ENCODE measurements around the gene STAG1. TPM values are rescaled to one million over a fixed set of nuclear protein-coding genes. Genes with fewer than 3 reads are reported as not detected.
"Not testable (repeated sequence)": the region's sequence is repeated elsewhere in the genome, so short reads cannot be mapped to it uniquely, and the experiment has no call there.

The STAG1 gene
- polyA plus RNA-seq, 6 donors from 2014 or later, result 14.0 to 27.7 (median 25.1) TPM

- no peak for DNase-seq
- Mint-ChIP-seq H3K27me3 (no peaks in the 10 kb centered on the region), H3K27ac (peak overlapping the region in 1 of 6 donors; percentile 24), H3K9me3 (peaks cover 0 to 9% (median 6%) of the 10 kb centered on the region in 7 donors), H3K36me3 (peaks cover 16 to 21% of the 10 kb centered on the region in 2 donors), H3K4me3 (no peak overlapping the region), H3K4me1 (peaks cover 0 to 3% (median 0%) of the 10 kb centered on the region in 3 donors)
- no peak for ATAC-seq (ENCODE audit: low read depth in 2 of 2)
These were observed 400.8 kb downstream of the STAG1 start for GRCh38 chr3:136351351-136351750.

- Mint-ChIP-seq H3K4me1 (peaks cover 0 to 3% (median 0%) of the 10 kb centered on the region in 3 donors), H3K4me3 (no peak overlapping the region), H3K36me3 (peaks cover 9 to 20% of the 10 kb centered on the region in 2 donors), H3K27me3 (no peaks in the 10 kb centered on the region), H3K27ac (peak overlapping the region in 1 of 6 donors; percentile 73), H3K9me3 (peaks cover 0 to 4% (median 3%) of the 10 kb centered on the region in 7 donors)
- ATAC-seq (ENCODE audit: low read depth in 2 of 2) (no peak), DNase-seq (no peak)
These were observed 401.6 kb downstream of the STAG1 start for GRCh38 chr3:136350557-136350956.

- no peak for ATAC-seq (ENCODE audit: low read depth in 2 of 2)
- Mint-ChIP-seq H3K9me3 (no peaks in the 10 kb centered on the region), H3K36me3 (peaks cover 5 to 18% of the 10 kb centered on the region in 2 donors), H3K27ac (no peak overlapping the region), H3K4me3 (no peak overlapping the region), H3K27me3 (no peaks in the 10 kb centered on the region), H3K4me1 (no peaks in the 10 kb centered on the region)
- DNase-seq, result no peak
These were observed 402.0 kb downstream of the STAG1 start for GRCh38 chr3:136350132-136350531.

- peaks cover 0 to 14% of the 10 kb centered on the region in 2 donors for H3K36me3 Mint-ChIP-seq
- no peaks in the 10 kb centered on the region for H3K4me1 Mint-ChIP-seq
- no peak for ATAC-seq (ENCODE audit: low read depth in 2 of 2)
- no peak for DNase-seq
- no peaks in the 10 kb centered on the region for H3K27me3 Mint-ChIP-seq
- no peaks in the 10 kb centered on the region for H3K9me3 Mint-ChIP-seq
- H3K4me3 Mint-ChIP-seq, result no peak overlapping the region
- H3K27ac Mint-ChIP-seq, result peak overlapping the region in 1 of 6 donors; percentile 51
These were observed 405.7 kb downstream of the STAG1 start for GRCh38 chr3:136346486-136346885.

DNA sequence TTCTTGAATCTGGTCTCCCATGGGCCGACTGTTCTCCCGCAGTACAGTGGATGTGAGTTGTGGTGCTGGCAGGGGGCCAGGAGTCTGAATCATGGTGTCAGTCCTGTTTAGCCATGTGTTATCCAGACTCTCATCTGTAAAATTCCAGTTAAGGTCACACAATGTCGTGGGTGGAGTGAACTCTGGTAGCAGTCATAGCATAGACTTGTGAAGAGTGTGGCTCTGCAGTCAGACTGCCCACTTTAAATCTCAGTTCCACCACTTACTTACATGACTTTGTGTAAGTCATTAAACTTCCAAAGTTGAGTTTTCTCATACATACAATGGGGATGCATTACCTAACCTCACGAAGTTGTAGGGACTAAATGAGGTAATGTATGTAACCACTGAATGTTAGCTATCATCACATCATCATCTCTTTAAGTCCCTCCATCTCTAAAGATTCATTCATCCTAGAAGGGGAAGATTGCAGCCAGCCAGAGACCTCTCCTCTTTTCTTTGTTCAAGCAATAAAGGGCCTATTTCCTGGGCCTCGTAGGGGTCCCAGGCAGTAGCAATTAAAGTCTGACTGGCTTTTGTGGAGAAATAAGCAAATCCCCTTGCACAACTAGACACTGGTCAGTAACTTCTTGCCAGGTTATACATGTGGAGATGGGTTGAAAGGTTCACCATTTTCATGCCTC lies 408.2 kb downstream of the STAG1 start:
- DNase-seq (no peak), ATAC-seq (ENCODE audit: low read depth in 2 of 2) (no peak)
- Mint-ChIP-seq H3K36me3 (peaks cover 0 to 18% of the 10 kb centered on the region in 2 donors), H3K27me3 (no peaks in the 10 kb centered on the region), H3K4me1 (no peaks in the 10 kb centered on the region), H3K9me3 (no peaks in the 10 kb centered on the region), H3K4me3 (no peak overlapping the region), H3K27ac (peak overlapping the region in 3 of 6 donors; percentile 18 to 54 (median 31))

- no peaks in the 10 kb centered on the region for H3K27me3 Mint-ChIP-seq
- H3K9me3 Mint-ChIP-seq, result no peaks in the 10 kb centered on the region
- DNase-seq (no peak), ATAC-seq (ENCODE audit: low read depth in 2 of 2) (no peak)
- H3K27ac Mint-ChIP-seq, result peak overlapping the region in 1 of 6 donors; percentile 18
- H3K36me3 Mint-ChIP-seq, result peaks cover 0 to 18% of the 10 kb centered on the region in 2 donors
- no peak overlapping the region for H3K4me3 Mint-ChIP-seq
- H3K4me1 Mint-ChIP-seq, result no peaks in the 10 kb centered on the region
These were observed 408.7 kb downstream of the STAG1 start for GRCh38 chr3:136343446-136343845.

DNA sequence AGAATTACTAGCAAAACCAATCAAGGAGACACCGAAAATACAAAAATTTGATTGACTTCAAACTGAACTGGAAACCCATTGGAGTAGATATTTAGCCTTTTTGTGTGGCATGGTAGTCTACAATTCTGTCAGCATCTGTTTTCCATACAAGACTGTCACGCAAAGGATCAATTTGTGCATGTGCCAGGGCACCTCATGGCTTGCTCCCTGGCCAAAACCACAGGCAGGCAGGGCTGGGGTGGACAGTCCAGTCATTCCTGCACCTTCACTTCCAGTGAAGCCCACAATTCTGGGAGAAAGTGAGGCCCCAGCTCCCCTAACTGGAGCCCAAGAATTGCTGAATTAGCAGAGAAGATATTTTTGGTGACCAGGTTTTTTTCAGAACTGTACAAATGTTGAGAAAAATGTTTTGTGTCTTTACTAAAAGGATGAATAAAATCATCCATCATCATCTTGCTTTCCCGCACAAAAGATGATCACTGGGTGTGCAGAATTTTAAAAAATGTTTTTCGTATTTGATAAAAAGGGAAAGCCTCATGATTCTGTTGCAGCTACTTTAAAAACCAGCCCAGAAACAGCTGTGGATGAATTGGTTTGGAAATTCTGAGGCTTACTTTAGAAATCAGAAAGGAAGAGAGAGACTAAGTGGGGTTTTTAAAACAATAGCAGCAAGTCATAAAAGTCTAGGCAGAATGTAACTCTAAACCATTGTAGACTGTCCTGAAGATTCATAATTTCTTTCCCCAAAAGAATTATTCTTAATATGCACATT lies 415.7 kb downstream of the STAG1 start:
- H3K36me3 Mint-ChIP-seq, result peaks cover 10 to 27% of the 10 kb centered on the region in 2 donors

DNA sequence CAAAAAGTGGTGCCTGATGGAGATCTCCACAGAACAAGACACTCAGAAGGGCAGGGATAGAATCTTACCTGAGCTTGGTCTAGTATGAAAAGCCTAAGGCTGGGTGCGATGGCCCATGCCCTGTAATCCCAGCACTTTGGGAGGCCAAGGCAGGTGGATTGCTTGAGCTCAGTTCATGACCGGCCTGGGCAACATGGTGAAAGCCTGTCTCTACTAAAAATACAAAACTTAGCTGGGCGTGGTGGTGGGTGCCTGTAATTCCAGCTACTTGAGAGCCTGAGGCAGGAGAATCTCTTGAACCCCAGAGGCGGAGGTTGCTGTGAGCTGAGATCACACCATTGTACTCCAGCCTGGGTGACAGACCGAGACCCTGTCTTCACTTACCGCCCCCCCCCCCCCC lies 417.5 kb downstream of the STAG1 start:
- not testable (repeated sequence) for H3K27me3 Mint-ChIP-seq; H3K9me3 Mint-ChIP-seq; DNase-seq; ATAC-seq (ENCODE audit: low read depth in 2 of 2); H3K4me3 Mint-ChIP-seq; H3K4me1 Mint-ChIP-seq
- Mint-ChIP-seq H3K27ac (peak overlapping the region in 1 of 6 donors; percentile 37), H3K36me3 (peaks cover 10 to 23% of the 10 kb centered on the region in 2 donors)

More for the DNA sequence above, 415.7 kb downstream of the STAG1 start:
- DNase-seq, result no peak
- peak overlapping the region in 1 of 6 donors; percentile 79 for H3K27ac Mint-ChIP-seq
- H3K4me1 Mint-ChIP-seq, result peaks cover 0 to 5% (median 0%) of the 10 kb centered on the region in 3 donors
- H3K27me3 Mint-ChIP-seq, result no peaks in the 10 kb centered on the region
- ATAC-seq (ENCODE audit: low read depth in 2 of 2), result no peak
- H3K9me3 Mint-ChIP-seq, result no peaks in the 10 kb centered on the region
- peak overlapping the region in 1 of 8 donors; percentile 3 for H3K4me3 Mint-ChIP-seq

- H3K36me3 Mint-ChIP-seq, result peaks cover 10 to 26% of the 10 kb centered on the region in 2 donors
- no peaks in the 10 kb centered on the region for H3K27me3 Mint-ChIP-seq
- no peak for DNase-seq
- no peak for ATAC-seq (ENCODE audit: low read depth in 2 of 2)
- H3K9me3 Mint-ChIP-seq, result no peaks in the 10 kb centered on the region
- H3K4me3 Mint-ChIP-seq, result no peak overlapping the region
- peak overlapping the region in 3 of 6 donors; percentile 31 to 90 (median 37) for H3K27ac Mint-ChIP-seq
- peaks cover 0 to 5% (median 0%) of the 10 kb centered on the region in 3 donors for H3K4me1 Mint-ChIP-seq
These were observed 418.0 kb downstream of the STAG1 start for GRCh38 chr3:136334209-136334608.

DNA sequence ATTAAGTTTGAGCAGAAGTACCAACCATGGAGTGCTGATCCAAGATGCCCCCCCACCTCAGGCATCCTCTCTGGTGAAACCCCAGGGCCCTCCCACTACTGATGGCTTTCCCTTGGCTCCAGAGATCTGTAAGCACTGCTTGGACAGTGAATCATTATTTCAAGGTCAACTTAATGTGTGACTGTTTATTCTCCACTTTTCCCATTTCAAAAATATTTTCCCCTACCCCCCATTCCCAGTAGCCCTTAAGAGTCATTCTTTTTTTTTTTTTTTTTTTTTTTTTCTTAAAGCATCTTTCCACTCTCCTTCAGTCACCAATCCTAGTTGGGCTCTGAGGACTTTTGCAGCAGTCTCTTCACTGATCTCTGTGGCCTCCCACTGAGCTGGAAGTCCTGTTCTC lies 419.4 kb downstream of the STAG1 start:
- no peak for DNase-seq
- Mint-ChIP-seq H3K4me3 (no peak overlapping the region), H3K4me1 (peaks cover 0 to 5% (median 0%) of the 10 kb centered on the region in 3 donors), H3K36me3 (peaks cover 10 to 28% of the 10 kb centered on the region in 2 donors), H3K27me3 (no peaks in the 10 kb centered on the region), H3K9me3 (no peaks in the 10 kb centered on the region), H3K27ac (peak overlapping the region in 1 of 6 donors; percentile 92)
- ATAC-seq (ENCODE audit: low read depth in 2 of 2), result no peak

DNA sequence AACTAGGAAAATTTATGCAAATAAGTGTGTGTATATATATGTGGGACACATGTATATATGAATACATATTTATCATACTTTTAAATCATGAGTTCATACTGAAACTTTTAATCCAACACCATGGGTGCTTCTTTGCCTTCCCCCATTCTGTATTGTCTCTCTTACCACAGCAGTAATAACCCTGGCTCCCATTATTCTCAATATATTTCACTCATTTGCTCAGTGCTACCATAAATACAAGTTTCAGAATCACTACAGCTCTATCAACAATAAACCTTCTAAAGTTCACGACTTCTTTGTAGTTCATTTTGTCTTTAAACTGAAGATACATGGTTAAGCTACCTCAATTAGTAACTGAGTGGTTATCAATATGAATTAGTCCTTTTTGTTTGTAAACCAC lies 419.9 kb downstream of the STAG1 start:
- Mint-ChIP-seq H3K27ac (peak overlapping the region in 1 of 6 donors; percentile 92), H3K4me3 (no peak overlapping the region), H3K27me3 (no peaks in the 10 kb centered on the region), H3K36me3 (peaks cover 11 to 27% of the 10 kb centered on the region in 2 donors), H3K4me1 (peaks cover 0 to 5% (median 0%) of the 10 kb centered on the region in 3 donors), H3K9me3 (no peaks in the 10 kb centered on the region)
- no peak for ATAC-seq (ENCODE audit: low read depth in 2 of 2)
- no peak for DNase-seq

DNA sequence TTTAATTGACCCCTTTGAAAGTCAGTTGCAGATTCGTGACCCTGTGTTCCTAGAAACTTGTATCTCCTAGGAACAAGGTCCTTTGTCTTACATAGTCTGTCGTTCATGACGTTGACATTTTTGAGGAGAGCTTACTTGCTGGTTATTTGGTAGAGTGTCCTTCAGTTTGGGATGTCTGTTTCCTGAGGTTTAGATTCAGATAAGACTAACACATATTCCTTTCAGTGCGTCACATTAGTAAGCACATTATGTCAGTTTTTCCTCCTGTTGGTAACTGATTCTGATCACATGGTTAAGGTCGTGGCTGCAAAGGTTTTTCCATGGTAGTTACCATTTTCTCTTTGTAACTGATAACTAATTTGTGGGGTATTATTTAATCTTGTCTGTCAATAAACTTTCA lies 421.3 kb downstream of the STAG1 start:
- Mint-ChIP-seq H3K9me3 (peaks cover 0 to 1% (median 0%) of the 10 kb centered on the region in 7 donors), H3K27me3 (no peaks in the 10 kb centered on the region), H3K4me1 (peaks cover 0 to 5% (median 0%) of the 10 kb centered on the region in 3 donors), H3K4me3 (no peak overlapping the region), H3K27ac (peak overlapping the region in 1 of 6 donors; percentile 34), H3K36me3 (peaks cover 23 to 25% of the 10 kb centered on the region in 2 donors)
- DNase-seq (no peak), ATAC-seq (ENCODE audit: low read depth in 2 of 2) (no peak)

GRCh38 chr3:136329593-136329992 lies 422.6 kb downstream of the STAG1 start:
- ATAC-seq (ENCODE audit: low read depth in 2 of 2) (no peak), DNase-seq (no peak)
- H3K36me3 Mint-ChIP-seq, result peaks cover 24 to 29% of the 10 kb centered on the region in 2 donors
- H3K27me3 Mint-ChIP-seq, result no peaks in the 10 kb centered on the region
- H3K27ac Mint-ChIP-seq, result no peak overlapping the region
- H3K9me3 Mint-ChIP-seq, result peaks cover 0 to 2% (median under 1%) of the 10 kb centered on the region in 7 donors
- no peak overlapping the region for H3K4me3 Mint-ChIP-seq
- peaks cover 0 to 5% (median 0%) of the 10 kb centered on the region in 3 donors for H3K4me1 Mint-ChIP-seq
